Smooth muscle cell (in vitro differentiated cells): Measurements from ENCODE around the gene PRSS36. TPM values are rescaled to one million over a fixed set of nuclear protein-coding genes. Genes with fewer than 3 reads are reported as not detected.

Source experiments
- DNase-seq: peaks from one replicate; lab custom pipeline; 2025; ENCODE audit not compliant: unreplicated experiment; lab: John Stamatoyannopoulos, UW
- H2AFZ ChIP-seq: fragments of 200-600 bp; sonication (generic); 2 replicates; pipeline ENCODE4 v1.6.0; 2016; ENCODE audit warnings: antibody characterized with exemption, low read depth, mild to moderate bottlenecking
- H3F3A ChIP-seq: fragments of 200-600 bp; sonication (generic); 2 replicates; pipeline ENCODE4 v1.6.0; 2017; ENCODE audit warnings: antibody characterized with exemption, low read depth
- H3K27ac ChIP-seq: fragments of 200-600 bp; sonication (generic); 2 replicates; pipeline ENCODE4 v1.5.1; 2016; ENCODE audit warnings: low read depth, mild to moderate bottlenecking
- H3K27me3 ChIP-seq: fragments of 200-600 bp; sonication (generic); 2 replicates; pipeline ENCODE4 v1.6.1; 2016; ENCODE audit warnings: low read depth, mild to moderate bottlenecking
- H3K36me3 ChIP-seq: fragments of 200-600 bp; sonication (generic); 2 replicates; pipeline ENCODE4 v1.5.1; 2016; ENCODE audit warnings: low read depth
- H3K4me1 ChIP-seq: fragments of 200-600 bp; sonication (generic); 2 replicates; pipeline ENCODE4 v1.5.1; 2016; ENCODE audit warnings: low read depth
- H3K4me2 ChIP-seq: fragments of 200-600 bp; sonication (generic); 2 replicates; pipeline ENCODE4 v1.6.0; 2016; ENCODE audit warnings: mild to moderate bottlenecking
- H3K4me3 ChIP-seq: fragments of 200-600 bp; sonication (generic); 2 replicates; pipeline ENCODE4 v1.5.1; 2016; ENCODE audit warnings: mild to moderate bottlenecking
- H3K79me2 ChIP-seq: fragments of 200-600 bp; sonication (generic); 2 replicates; pipeline ENCODE4 v1.6.0; 2016; ENCODE audit warnings: low read depth, mild to moderate bottlenecking
- H3K9ac ChIP-seq: fragments of 200-600 bp; sonication (generic); 2 replicates; pipeline ENCODE4 v1.6.0; 2016; ENCODE audit warnings: low read depth
- H3K9me3 ChIP-seq: fragments of 200-600 bp; sonication (generic); replicated peaks from 2 replicates; pipeline ENCODE4 v1.5.1; 2016; ENCODE audit warnings: low read depth
- H4K20me1 ChIP-seq: fragments of 200-600 bp; sonication (generic); 2 replicates; pipeline ENCODE4 v1.6.0; 2016; ENCODE audit warnings: low read depth
- CTCF ChIP-seq: fragments of 200-600 bp; sonication (generic); IDR thresholded peaks from 2 replicates; pipeline ENCODE4 v1.5.1; 2017; ENCODE audit warnings: borderline replicate concordance, mild to moderate bottlenecking, antibody characterized with exemption; ENCODE audit not compliant: insufficient read depth, poor library complexity, severe bottlenecking
- WGBS: methylation state at CpG from one replicate; pipeline ENCODE4 v1.1.7; 2016; ENCODE audit warnings: low lambda C conversion rate; 5-methylcytosine and 5-hydroxymethylcytosine counted together
- polyA plus RNA-seq: library from polyadenylated mRNA; unstranded; fragments of >200 nt; fragmentation: Nextera tagmentation; extraction: Ambion mirVana; gene quantifications from 2 replicates; pipeline ENCODE4 v1.2.1, GENCODE V29; 2016
- total RNA-seq: library from RNA; depleted of rRNA; stranded (reverse); fragments of >200 nt; gene quantifications from 2 replicates; pipeline ENCODE4 v1.2.3, GENCODE V29; 2014

The PRSS36 gene
- 1.6 TPM in 1 of 2 replicates, not detected in the other for total RNA-seq
- polyA plus RNA-seq, result 0.31 and 0.66 TPM in 2 replicates

GRCh38 chr16:31149894-31150890, at the start of gene PRSS36:
Gene PRSS36 (minus strand): TSS chr16:31150066. CDS start chr16:31150035, 31 bp downstream.
- Histone ChIP-seq H3K27ac (no peak within 1 kb of the TSS), H3K79me2 (no peaks in the 10 kb centered on the region), H3K27me3 (peaks cover 27% of the 10 kb centered on the region), H3K4me2 (no peak within 1 kb of the TSS), H3K4me3 (no peak within 1 kb of the TSS), H3K4me1 (no peaks in the 10 kb centered on the region), H3K9ac (no peak within 1 kb of the TSS), H2AFZ (no peak within 1 kb of the TSS), H3F3A (no peaks in the 10 kb centered on the region), H4K20me1 (no peaks in the 10 kb centered on the region), H3K36me3 (no peaks in the 10 kb centered on the region), H3K9me3 (no peaks in the 10 kb centered on the region)
- TF ChIP-seq CTCF, result no peak
- 84% methylated on average over 11 of the region's 11 CpGs for WGBS
- DNase-seq, result no peak

- Histone ChIP-seq H3K4me1 (peaks cover 3% of the 10 kb centered on the region), H3K4me2 (no peak overlapping the region), H3K27ac (no peak overlapping the region), H2AFZ (no peak overlapping the region), H3K27me3 (peaks cover 5% of the 10 kb centered on the region), H4K20me1 (peaks cover 75% of the 10 kb centered on the region), H3K4me3 (no peak overlapping the region), H3F3A (peaks cover 36% of the 10 kb centered on the region), H3K9ac (no peak overlapping the region), H3K79me2 (no peaks in the 10 kb centered on the region), H3K36me3 (peaks cover 5% of the 10 kb centered on the region), H3K9me3 (no peaks in the 10 kb centered on the region)
- TF ChIP-seq CTCF, result no peak
- DNase-seq, result no peak
- 92% methylated on average over 5 of the region's 5 CpGs for WGBS
These were observed 49.7 kb upstream of the PRSS36 start for GRCh38 chr16:31199430-31200041.

- 83% methylated on average over 7 of the region's 7 CpGs for WGBS
These were observed 48.5 kb upstream of the PRSS36 start for GRCh38 chr16:31198207-31198882.

More at GRCh38 chr16:31198207-31198882, 48.5 kb upstream of the PRSS36 start:
- Histone ChIP-seq H2AFZ (no peak overlapping the region), H3K36me3 (peaks cover 13% of the 10 kb centered on the region), H3K9ac (no peak overlapping the region), H3F3A (peaks cover 42% of the 10 kb centered on the region), H4K20me1 (peaks cover 87% of the 10 kb centered on the region), H3K4me3 (no peak overlapping the region), H3K4me2 (no peak overlapping the region), H3K4me1 (peaks cover 3% of the 10 kb centered on the region), H3K27ac (no peak overlapping the region), H3K79me2 (no peaks in the 10 kb centered on the region), H3K27me3 (peaks cover 5% of the 10 kb centered on the region), H3K9me3 (no peaks in the 10 kb centered on the region)
- no peak for DNase-seq
- TF ChIP-seq CTCF, result no peak
